ENCODE measurements around the gene GBP7.

The GBP7 gene

DNA sequence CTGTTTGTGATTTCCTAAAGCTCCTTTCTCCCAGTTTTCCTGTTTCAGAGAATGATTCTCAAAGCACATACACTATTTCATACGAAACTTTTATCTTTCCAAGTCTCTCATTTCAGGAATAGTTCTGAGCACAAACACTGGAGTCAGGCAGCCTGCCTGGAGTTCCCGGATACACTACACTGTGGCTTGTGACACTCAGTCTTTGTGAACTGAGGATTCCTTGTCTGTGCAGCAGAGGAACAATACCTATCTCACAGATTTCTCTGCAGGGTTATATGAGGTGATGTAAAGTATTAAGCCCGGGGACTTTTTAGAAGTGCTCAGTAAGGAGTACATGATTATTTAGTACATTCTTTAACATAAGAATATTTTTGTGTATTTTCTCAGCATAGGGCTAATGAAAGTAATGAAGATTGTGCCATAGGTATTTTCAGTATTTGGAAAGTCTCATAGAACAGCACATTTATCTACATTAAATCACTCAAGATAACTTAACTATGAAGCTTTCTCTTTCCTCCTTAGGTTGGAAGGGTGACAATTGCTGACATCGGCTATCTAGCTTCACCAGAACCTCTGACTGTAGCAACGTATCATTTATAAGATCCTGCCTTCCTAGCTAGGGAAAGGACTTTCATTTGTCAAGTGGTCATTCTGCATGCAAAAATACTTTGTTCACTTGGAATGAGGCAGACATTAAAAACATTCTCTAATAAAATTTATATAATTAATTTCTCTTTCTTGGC lies 62.8 kb downstream of the GBP7 start:
- DNase-seq: no peak

DNA sequence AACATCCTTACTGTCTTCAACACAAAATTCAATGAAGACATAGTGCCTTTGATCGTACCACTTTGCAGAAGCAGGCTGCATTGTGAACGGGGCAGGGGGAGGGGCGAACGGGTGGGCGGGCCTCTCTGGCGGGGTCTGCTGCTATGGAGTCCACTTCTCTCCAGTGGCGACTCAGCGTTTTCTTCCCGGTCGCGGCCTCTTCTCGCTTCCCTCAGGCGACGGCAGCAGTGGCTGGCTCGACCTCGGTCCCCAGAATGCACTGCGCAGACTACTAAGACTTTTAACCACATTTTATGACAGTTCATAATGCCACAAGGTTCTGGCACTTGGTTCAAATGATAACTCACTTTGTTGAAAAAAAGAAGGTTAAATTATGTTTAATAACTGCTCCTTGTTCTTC lies 71.1 kb downstream of the GBP7 start:
- no peak for DNase-seq

- no peak for DNase-seq
Observed at GRCh38 chr1:89104147-89104546, 71.7 kb downstream of the GBP7 start.

GRCh38 chr1:89102021-89102420 lies 73.8 kb downstream of the GBP7 start:
- DNase-seq: no peak

DNA sequence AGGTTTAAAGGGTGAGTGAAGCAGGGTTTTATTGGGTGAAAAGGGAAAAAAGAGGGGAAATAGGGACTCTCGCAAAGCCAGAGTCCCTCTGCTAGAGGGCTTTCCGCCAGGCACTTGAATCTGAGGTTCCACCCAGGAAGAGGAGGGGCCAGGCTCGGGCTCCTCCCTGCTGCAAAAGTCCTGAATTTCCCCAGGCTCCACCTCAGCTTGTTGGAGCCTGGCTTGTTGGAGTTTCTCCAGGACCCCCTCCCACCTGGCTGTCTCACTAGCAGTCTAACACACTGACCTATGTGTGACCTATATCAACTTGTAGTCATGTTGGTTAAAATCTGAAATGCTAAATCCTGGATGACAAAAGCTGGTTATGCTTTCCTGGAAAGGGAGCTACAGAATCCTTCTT lies 75.4 kb downstream of the GBP7 start:
- no peak for DNase-seq

GRCh38 chr1:89098857-89099256 lies 76.9 kb downstream of the GBP7 start:
- no peak for DNase-seq

DNA sequence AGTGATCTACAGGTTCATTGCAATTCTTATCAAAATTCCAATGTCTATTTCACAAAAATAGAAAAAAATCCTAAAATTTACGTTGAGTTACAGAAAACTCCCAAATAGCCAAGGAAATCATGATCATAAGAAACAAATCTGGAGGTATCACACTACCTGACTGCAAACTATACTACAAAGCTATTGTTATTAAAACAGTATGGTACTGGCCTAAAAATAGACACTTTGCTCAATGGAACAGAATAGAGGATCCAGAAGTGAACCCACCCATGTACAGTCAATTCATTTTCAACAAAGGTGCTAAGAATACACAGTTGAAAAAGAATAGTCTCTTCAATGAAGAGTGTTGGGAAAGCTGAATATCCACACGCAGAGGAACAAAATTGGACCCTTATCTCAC lies 80.1 kb downstream of the GBP7 start:
- no peak for DNase-seq

GRCh38 chr1:89089962-89090361 lies 85.8 kb downstream of the GBP7 start:
- no peak for DNase-seq

DNA sequence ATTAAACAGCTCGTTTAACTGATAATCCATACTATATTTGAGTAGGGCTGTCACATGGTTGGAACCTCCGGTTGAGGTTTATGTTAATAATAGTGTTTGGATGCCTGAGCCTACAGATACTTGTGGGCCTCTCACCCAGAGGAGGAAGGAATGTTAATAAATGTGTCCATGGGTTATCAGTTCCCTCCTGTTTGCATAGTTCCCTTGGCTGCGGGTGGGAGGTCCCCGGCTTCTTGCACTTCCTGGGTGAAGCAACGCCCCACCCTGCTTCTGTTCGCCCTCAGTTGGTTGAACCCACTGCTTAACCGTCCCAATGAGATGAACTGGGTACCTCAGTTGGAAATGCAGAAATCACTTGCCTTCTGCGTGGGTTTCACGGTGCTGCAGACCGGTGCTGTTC lies 87.2 kb downstream of the GBP7 start:
- DNase-seq: no peak

DNA sequence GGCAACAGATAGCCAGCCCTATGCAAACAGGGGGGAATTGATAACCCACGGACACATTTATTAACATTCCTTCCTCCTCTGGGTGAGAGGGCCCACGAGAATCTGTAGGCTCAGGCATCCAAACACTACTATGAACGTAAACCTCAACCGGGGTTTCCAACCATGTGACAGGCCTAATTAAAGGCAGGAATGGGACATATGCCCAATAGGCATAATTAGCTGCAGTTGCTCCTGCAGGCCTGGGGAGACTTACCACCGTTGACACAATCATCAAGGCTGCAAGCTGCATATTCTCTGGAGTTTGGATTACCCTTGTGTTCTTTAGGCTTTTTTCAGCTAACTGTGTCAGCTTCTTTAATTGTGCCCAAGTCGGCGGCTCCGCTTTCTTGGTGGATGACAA lies 88.6 kb downstream of the GBP7 start:
- no peak for DNase-seq

DNA sequence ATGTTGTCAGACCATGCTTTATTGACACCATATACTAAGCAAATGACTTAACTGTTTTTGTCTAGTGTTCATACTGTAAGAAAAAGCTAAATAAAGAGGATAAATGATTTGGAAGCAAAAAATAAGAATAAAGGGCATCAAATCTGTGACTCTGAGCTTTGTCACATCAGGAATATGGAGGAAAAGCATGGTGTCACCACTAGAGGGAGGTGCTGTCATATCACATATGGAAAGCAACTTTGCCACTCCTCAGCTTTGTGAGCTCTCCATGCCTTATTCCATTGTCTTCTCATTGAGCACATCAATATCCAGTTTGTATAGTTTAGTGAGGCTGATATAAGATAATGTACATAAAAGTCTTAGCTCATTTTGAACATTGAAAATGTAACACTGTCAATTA lies 90.0 kb downstream of the GBP7 start:
- no peak for DNase-seq
